B cell (primary cell): ENCODE measurements around the gene GRPEL1. TPM values are rescaled to one million over a fixed set of nuclear protein-coding genes. Genes with fewer than 3 reads are reported as not detected.

Experiments
- ATAC-seq: fragments of 200-7000 bp; cut with Tn5 transposase; one replicate; pipeline ENCODE4 v1.10.0; 2021; ENCODE audit warnings: low read depth, mild to moderate bottlenecking, moderate number of reproducible peaks, moderate library complexity
- CTCF ChIA-PET: fragments of 350-600 bp; sonication (Branson Sonifier 250); formaldehyde crosslinking; loops from one replicate; lab custom pipeline; 2021; ENCODE audit warnings: antibody characterized with exemption, inconsistent platforms; lab: Charles Lee
- POLR2A ChIA-PET: fragments of 350-600 bp; sonication (Branson Sonifier 250); formaldehyde crosslinking; loops from one replicate; lab custom pipeline; 2021; ENCODE audit warnings: antibody characterized with exemption; lab: Charles Lee
- DNase-seq: peaks from one replicate; pipeline ENCODE4 v3.0.0; 2013
- H2AFZ ChIP-seq: 2 replicates; pipeline ENCODE4 v1.6.1; 2012; ENCODE audit warnings: mild to moderate bottlenecking, low read depth, low read length; ENCODE audit not compliant: insufficient read depth, poor library complexity, severe bottlenecking
- H3K27ac ChIP-seq, 2 donors: 1 replicate in 1 of 2; 2 replicates in 1 of 2; pipeline ENCODE4 v1.5.1; 2012 to 2013; ENCODE audit warnings: low read length in 2 of 2, mild to moderate bottlenecking in 2 of 2, moderate library complexity in 1 of 2
- H3K27me3 ChIP-seq, 4 experiments: fragments of 200-600 bp in 1 of 4; sonication (generic) in 1 of 4; replicated peaks in 1 of 4; 1 replicate in 2 of 4; 2 replicates in 2 of 4; pipeline versions ENCODE4 v1.6.1 to v1.7.0; 2013 to 2016; ENCODE audit warnings: low read length in 3 of 4, mild to moderate bottlenecking in 2 of 4, mixed read lengths in 1 of 4, moderate library complexity in 1 of 4; ENCODE audit not compliant: insufficient read depth in 4 of 4, control insufficient read depth in 3 of 4; ENCODE audit errors: control extremely low read depth in 1 of 4
- H3K36me3 ChIP-seq, 2 experiments: replicated peaks in 1 of 2; 1 replicate in 1 of 2; 2 replicates in 1 of 2; pipeline versions ENCODE4 v1.6.1 to v1.7.1; 2013; ENCODE audit warnings: low read length in 1 of 2; ENCODE audit not compliant: insufficient read depth in 2 of 2, control insufficient read depth in 1 of 2; ENCODE audit errors: control extremely low read depth in 1 of 2, extremely low read depth in 1 of 2
- H3K4me1 ChIP-seq, 2 donors: fragments of 200-600 bp in 1 of 2; sonication (generic) in 1 of 2; 1 replicate in 1 of 2; 2 replicates in 1 of 2; pipeline versions ENCODE4 v1.5.1 to v1.6.1; 2013 to 2017; ENCODE audit warnings: low read length in 2 of 2; ENCODE audit not compliant: control insufficient read depth in 2 of 2, insufficient read depth in 2 of 2
- H3K4me2 ChIP-seq: replicated peaks from 2 replicates; pipeline ENCODE3; 2012; ENCODE audit warnings: mild to moderate bottlenecking, low read depth, low read length; ENCODE audit not compliant: poor library complexity, severe bottlenecking
- H3K4me3 ChIP-seq, 5 experiments: fragments of 200-600 bp in 1 of 5; sonication (generic) in 1 of 5; 1 replicate in 3 of 5; 2 replicates in 2 of 5; pipeline versions ENCODE4 v1.5.1 to v1.7.0; 2011 to 2016; ENCODE audit warnings: low read length in 4 of 5, mild to moderate bottlenecking in 4 of 5, low read depth in 2 of 5, control low read depth in 1 of 5, moderate library complexity in 1 of 5; ENCODE audit not compliant: insufficient read depth in 1 of 5; ENCODE audit errors: control extremely low read depth in 1 of 5, extremely low read depth in 1 of 5
- H3K79me2 ChIP-seq: fragments of 200-600 bp; sonication (generic); one replicate; pipeline ENCODE4 v1.6.0; 2016; ENCODE audit warnings: low read length; ENCODE audit not compliant: control insufficient read depth, insufficient read depth
- H3K9ac ChIP-seq: fragments of 200-600 bp; sonication (generic); 2 replicates; pipeline ENCODE4 v1.6.1; 2017; ENCODE audit warnings: mild to moderate bottlenecking, low read length, moderate library complexity
- H3K9me3 ChIP-seq, 3 donors: one replicate each; pipeline versions ENCODE4 v1.6.1 to v1.7.1; 2013; ENCODE audit warnings: low read length in 2 of 3; ENCODE audit not compliant: control insufficient read depth in 2 of 3, insufficient read depth in 1 of 3; ENCODE audit errors: control extremely low read depth in 1 of 3
- H4K20me1 ChIP-seq: 2 replicates; pipeline ENCODE4 v1.6.0; 2012; ENCODE audit warnings: mild to moderate bottlenecking, low read length; ENCODE audit not compliant: insufficient read depth, control insufficient read depth, poor library complexity, severe bottlenecking
- H3K27ac Mint-ChIP-seq: one replicate; pipeline ENCODE4 v1.8.0; 2021; ENCODE audit warnings: mixed read lengths
- H3K27me3 Mint-ChIP-seq: one replicate; pipeline ENCODE4 v1.8.0; 2021; ENCODE audit warnings: mixed read lengths
- H3K4me1 Mint-ChIP-seq: one replicate; pipeline ENCODE4 v1.8.0; 2021; ENCODE audit warnings: mixed read lengths
- H3K4me3 Mint-ChIP-seq: one replicate; pipeline ENCODE4 v1.8.0; 2021; ENCODE audit warnings: mixed read lengths
- H3K9me3 Mint-ChIP-seq: one replicate; pipeline ENCODE4 v1.8.0; 2022; ENCODE audit warnings: mixed read lengths; ENCODE audit not compliant: insufficient read depth
- CTCF ChIP-seq: fragments of 200-600 bp; IDR thresholded peaks from one replicate; pipeline ENCODE4 v1.8.0; 2022; ENCODE audit warnings: antibody characterized with exemption, mild to moderate bottlenecking
- EZH2 ChIP-seq: IDR thresholded peaks from 2 replicates; pipeline ENCODE4 v1.6.1; 2012; ENCODE audit warnings: borderline replicate concordance, low read depth, mild to moderate bottlenecking, moderate library complexity, low read length; ENCODE audit not compliant: insufficient read depth, poor library complexity, severe bottlenecking
- WGBS: methylation state at CpG from one replicate; pipeline ENCODE4 v1.1.5; 2013; ENCODE audit warnings: missing lambda C conversion rate; ENCODE audit not compliant: insufficient coverage; 5-methylcytosine and 5-hydroxymethylcytosine counted together
- intact Hi-C: fragments of 100-400 bp; cut with micrococcal nuclease; formaldehyde crosslinking; loops from one replicate; pipeline ENCODE4 v1.10.0; 2022
- polyA plus RNA-seq: library from polyadenylated mRNA; depleted of rRNA; stranded (reverse); fragments of >200 nt; gene quantifications from 2 replicates; pipeline ENCODE4 v1.2.3, GENCODE V29; 2012
- total RNA-seq, 2 donors: library from RNA; stranded (reverse); fragments of 120-200 nt in 1 of 2; gene quantifications; 1 replicate in 1 of 2; 2 replicates in 1 of 2; pipeline versions ENCODE4 v1.2.3 to v1.2.4, GENCODE V29; 2013 to 2022

Gene GRPEL1
- total and polyA plus RNA-seq, 2 donors (not counting 1 experiment from before 2014, with no cell fraction given): 15.0 to 26.0 TPM

- Histone ChIP-seq H3K36me3 (peaks cover 0 to 71% of the 10 kb centered on the region in 2 experiments), H3K4me1 (no peaks in the 10 kb centered on the region), H4K20me1 (peaks cover 19% of the 10 kb centered on the region), H3K9ac (no peak overlapping the region), H3K27ac (no peak overlapping the region), H2AFZ (no peak overlapping the region), H3K4me3 (no peak overlapping the region), H3K9me3 (no peaks in the 10 kb centered on the region), H3K27me3 (no peaks in the 10 kb centered on the region), H3K4me2 (no peak overlapping the region), H3K79me2 (peaks cover 11% of the 10 kb centered on the region)
- ChIA-PET POLR2A (no interaction called here), CTCF (interaction anchor here (1.1 kb wide), 1 partner anchor 11 kb away, joined by 4 read pairs; no protein-coding TSS in a partner anchor)
- no peak for ATAC-seq
- TF ChIP-seq EZH2 (no peak), CTCF (no peak)
- H3K27ac Mint-ChIP-seq: no peak overlapping the region
- DNase-seq: no peak
- intact Hi-C loops: no loop called here
- H3K9me3 Mint-ChIP-seq: no peaks in the 10 kb centered on the region
- 94% methylated on average over 19 of the region's 19 CpGs for WGBS
- no peaks in the 10 kb centered on the region for H3K27me3 Mint-ChIP-seq
- peaks cover 2% of the 10 kb centered on the region for H3K4me1 Mint-ChIP-seq
- H3K4me3 Mint-ChIP-seq: no peak overlapping the region
Measured at GRCh38 chr4:7024336-7024890, 43.5 kb downstream of the GRPEL1 start.

GRCh38 chr4:7023901-7024300 lies 44.0 kb downstream of the GRPEL1 start:
- no peaks in the 10 kb centered on the region for H3K9me3 ChIP-seq
- no peak overlapping the region for H3K27ac ChIP-seq
- DNase-seq (no peak), ATAC-seq (no peak)
- Mint-ChIP-seq H3K4me3 (no peak overlapping the region), H3K27me3 (no peaks in the 10 kb centered on the region), H3K4me1 (peaks cover 2% of the 10 kb centered on the region), H3K9me3 (no peaks in the 10 kb centered on the region), H3K27ac (no peak overlapping the region)
- no peaks in the 10 kb centered on the region for H3K27me3 ChIP-seq
- H3K4me2 ChIP-seq: no peak overlapping the region
- peaks cover 14% of the 10 kb centered on the region for H3K79me2 ChIP-seq
- 97% methylated on average over 12 of the region's 12 CpGs for WGBS
- H2AFZ ChIP-seq: no peak overlapping the region
- H4K20me1 ChIP-seq: peaks cover 23% of the 10 kb centered on the region
- no peak overlapping the region for H3K9ac ChIP-seq
- no peak overlapping the region for H3K4me3 ChIP-seq
- peaks cover 0 to 66% of the 10 kb centered on the region in 2 experiments for H3K36me3 ChIP-seq
- H3K4me1 ChIP-seq: no peaks in the 10 kb centered on the region
- intact Hi-C loops: no loop called here
- POLR2A ChIA-PET: no interaction called here
- CTCF ChIA-PET: interaction anchor here (1.1 kb wide), 1 partner anchor 11 kb away, joined by 4 read pairs; no protein-coding TSS in a partner anchor
- TF ChIP-seq EZH2 (no peak), CTCF (no peak)
